ENCODE data around the gene GALE. TPM values are rescaled to one million over a fixed set of nuclear protein-coding genes. Genes with fewer than 3 reads are reported as not detected.

Gene GALE
- total RNA-seq, 1 experiment from 2014 or later, result 42.7 TPM

- no peak for TF ChIP-seq CTCF (conservative IDR thresholded peaks at IDR 0.05; ENCODE audit: low read depth, low read length)
- TF ChIP-seq EZH2 (IDR thresholded peaks at IDR 0.05; ENCODE audit: borderline replicate concordance, low read depth, low read length, poor library complexity, severe bottlenecking), result no peak
- BruUV-seq (replicated peaks), result no TSS peak
- no peak for DNase-seq (ENCODE audit: low spot score)
- H3K36me3 ChIP-seq (ENCODE audit: insufficient read depth, low read length, poor library complexity, severe bottlenecking), result peaks cover 22% of the 10 kb centered on the region
- no peak overlapping the region for H3K4me3 ChIP-seq (ENCODE audit: low read depth, low read length, poor library complexity, severe bottlenecking)
- peaks cover 24% of the 10 kb centered on the region for H3K4me1 ChIP-seq (ENCODE audit: insufficient read depth, low read length, poor library complexity, severe bottlenecking)
- CTCF ChIA-PET, result no interaction called here
- H3K27ac ChIP-seq (ENCODE audit: low read depth, low read length, poor library complexity, severe bottlenecking), result peak overlapping the region; percentile 58
- H3K9me3 ChIP-seq (ENCODE audit: low read depth, low read length, poor library complexity, severe bottlenecking), result no peaks in the 10 kb centered on the region
- intact Hi-C loops (cut with micrococcal nuclease; ENCODE audit: unreplicated experiment), result no loop called here
- H3K27me3 ChIP-seq (replicated peaks; ENCODE audit: insufficient read depth, low read depth, low read length, poor library complexity), result no peaks in the 10 kb centered on the region
- POLR2A ChIA-PET (ENCODE audit: low non-redundant PET), result no interaction called here
These were observed 6.5 kb downstream of the GALE start for GRCh38 chr1:23793861-23794731.

DNA sequence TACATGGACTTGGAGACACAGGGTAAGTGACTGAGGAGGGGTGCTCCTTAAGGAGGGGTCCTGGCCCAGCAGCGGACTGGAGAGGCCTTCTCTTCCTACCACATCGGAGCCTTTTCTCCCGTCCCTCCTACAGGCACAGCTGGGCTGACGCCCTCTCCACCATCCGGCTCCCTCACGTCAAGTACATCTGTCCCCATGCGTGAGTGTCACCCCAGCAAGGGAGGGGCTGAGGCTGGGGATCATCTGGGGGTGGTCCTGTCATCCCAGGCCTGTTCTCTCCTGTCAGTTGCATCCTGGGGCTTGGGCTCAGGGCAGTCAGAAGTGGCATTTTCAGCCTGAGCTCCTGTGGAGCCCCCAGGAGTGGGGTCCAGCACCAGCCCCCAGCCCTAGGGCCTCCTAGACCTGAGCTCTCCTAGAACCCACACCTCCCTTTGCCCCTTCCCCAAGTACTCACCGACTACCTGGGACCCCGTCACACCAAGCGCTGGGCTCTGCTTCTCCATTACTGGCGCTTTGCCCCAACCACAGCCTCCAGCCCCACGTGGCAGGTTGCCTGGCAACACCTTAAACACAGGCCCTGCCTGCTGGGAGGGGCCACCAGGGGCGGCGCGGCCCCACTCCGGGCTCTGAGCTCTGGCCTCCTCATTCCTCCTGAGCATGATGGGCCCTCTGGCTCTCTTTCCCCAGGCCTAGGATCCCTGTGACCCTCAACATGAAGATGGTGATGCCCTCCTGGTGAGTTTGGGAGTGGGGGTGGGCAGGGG, 7.4 kb downstream of the GALE start:
- ChIA-PET POLR2A (ENCODE audit: low non-redundant PET) (no interaction called here), CTCF (no interaction called here)
- no TSS peak for BruUV-seq (replicated peaks)
- H3K27me3 ChIP-seq (replicated peaks; ENCODE audit: insufficient read depth, low read depth, low read length, poor library complexity), result no peaks in the 10 kb centered on the region
- peak; percentile 73 for DNase-seq (ENCODE audit: low spot score)
- no peaks in the 10 kb centered on the region for H3K9me3 ChIP-seq (ENCODE audit: low read depth, low read length, poor library complexity, severe bottlenecking)
- H3K27ac ChIP-seq (ENCODE audit: low read depth, low read length, poor library complexity, severe bottlenecking), result peak overlapping the region; percentile 58
- TF ChIP-seq EZH2 (IDR thresholded peaks at IDR 0.05; ENCODE audit: borderline replicate concordance, low read depth, low read length, poor library complexity, severe bottlenecking), result no peak
- TF ChIP-seq CTCF (conservative IDR thresholded peaks at IDR 0.05; ENCODE audit: low read depth, low read length), result no peak
- H3K4me3 ChIP-seq (ENCODE audit: low read depth, low read length, poor library complexity, severe bottlenecking), result peak overlapping the region; percentile 19
- intact Hi-C loops (cut with micrococcal nuclease; ENCODE audit: unreplicated experiment), result no loop called here
- peaks cover 22% of the 10 kb centered on the region for H3K4me1 ChIP-seq (ENCODE audit: insufficient read depth, low read length, poor library complexity, severe bottlenecking)
- H3K36me3 ChIP-seq (ENCODE audit: insufficient read depth, low read length, poor library complexity, severe bottlenecking), result peaks cover 27% of the 10 kb centered on the region

DNA sequence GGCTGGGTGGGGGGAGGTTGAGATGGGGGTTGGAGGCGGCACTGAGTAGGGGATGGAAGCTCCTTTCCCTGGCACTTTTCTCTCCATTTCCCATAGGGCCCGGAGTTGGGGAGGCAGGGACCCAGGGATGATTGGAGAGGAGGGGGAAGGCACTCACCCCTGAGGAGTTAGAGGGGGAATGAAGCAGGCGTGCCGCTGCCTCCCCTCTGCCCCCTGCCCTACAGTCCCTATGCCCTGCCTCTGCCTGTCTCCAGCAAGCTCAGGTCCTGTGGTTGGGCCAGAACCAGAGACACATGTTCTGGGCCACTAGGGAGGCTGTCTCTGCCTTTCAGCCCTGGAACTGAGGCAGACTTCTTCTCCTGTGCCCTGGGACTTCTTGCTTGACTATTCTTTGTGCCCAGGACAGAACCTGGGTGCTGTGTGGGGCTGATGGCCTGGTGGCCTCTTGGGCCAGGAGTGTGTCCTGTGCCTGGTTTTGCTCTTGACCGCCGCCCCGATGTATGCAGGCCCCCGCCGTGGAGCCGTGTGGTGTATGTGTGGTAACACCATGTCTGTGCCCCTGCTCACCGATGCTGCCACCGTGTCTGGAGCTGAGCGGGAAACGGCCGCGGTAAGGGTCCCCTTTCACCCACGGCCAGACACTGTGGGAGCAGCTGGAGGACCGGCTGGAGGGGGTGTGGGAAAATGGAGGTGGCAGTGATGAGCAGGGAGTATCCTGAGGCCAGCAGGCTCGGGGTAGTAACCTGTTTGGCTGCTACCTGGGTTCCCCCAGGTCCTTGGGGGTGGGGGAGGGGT, 8.2 kb downstream of the GALE start:
- H3K4me1 ChIP-seq (ENCODE audit: insufficient read depth, low read length, poor library complexity, severe bottlenecking), result peaks cover 22% of the 10 kb centered on the region
- intact Hi-C loops (cut with micrococcal nuclease; ENCODE audit: unreplicated experiment), result no loop called here
- peak overlapping the region; percentile 59 for H3K27ac ChIP-seq (ENCODE audit: low read depth, low read length, poor library complexity, severe bottlenecking)
- H3K9me3 ChIP-seq (ENCODE audit: low read depth, low read length, poor library complexity, severe bottlenecking), result no peaks in the 10 kb centered on the region
- ChIA-PET POLR2A (ENCODE audit: low non-redundant PET) (no interaction called here), CTCF (interaction anchor here (0.8 kb wide), 1 partner anchor 20 kb away, joined by 3 read pairs; no protein-coding TSS in a partner anchor)
- no peak for TF ChIP-seq CTCF (conservative IDR thresholded peaks at IDR 0.05; ENCODE audit: low read depth, low read length)
- no peak for TF ChIP-seq EZH2 (IDR thresholded peaks at IDR 0.05; ENCODE audit: borderline replicate concordance, low read depth, low read length, poor library complexity, severe bottlenecking)
- no TSS peak for BruUV-seq (replicated peaks)
- no peaks in the 10 kb centered on the region for H3K27me3 ChIP-seq (replicated peaks; ENCODE audit: insufficient read depth, low read depth, low read length, poor library complexity)
- DNase-seq (ENCODE audit: low spot score), result no peak
- H3K36me3 ChIP-seq (ENCODE audit: insufficient read depth, low read length, poor library complexity, severe bottlenecking), result peaks cover 25% of the 10 kb centered on the region
- peak overlapping the region; percentile 86 for H3K4me3 ChIP-seq (ENCODE audit: low read depth, low read length, poor library complexity, severe bottlenecking)
